Transverse colon (tissue), 4 donors: Measurements from ENCODE around the gene PI4KA. TPM values are rescaled to one million over a fixed set of nuclear protein-coding genes. Genes with fewer than 3 reads are reported as not detected.

Experiments
- DNase-seq: peaks from one replicate; pipeline ENCODE4 v3.0.0-alpha.2; 2019
- H3K27ac ChIP-seq, 4 donors: fragments of 200-600 bp; sonication (generic); 2 replicates each; pipeline ENCODE4 v1.5.1; 2016 to 2018; ENCODE audit warnings: inconsistent platforms in 4 of 4
- H3K27me3 ChIP-seq: fragments of 200-600 bp; sonication (generic); 2 replicates; pipeline ENCODE4 v1.5.1; 2017; ENCODE audit warnings: inconsistent platforms
- H3K36me3 ChIP-seq, 4 donors: fragments of 200-600 bp; sonication (generic); 2 replicates each; pipeline ENCODE4 v1.5.1; 2017 to 2019; ENCODE audit warnings: inconsistent platforms in 4 of 4
- H3K4me1 ChIP-seq, 4 donors: fragments of 200-600 bp; sonication (generic); 2 replicates each; pipeline ENCODE4 v1.5.1; 2017 to 2020; ENCODE audit warnings: inconsistent platforms in 4 of 4
- H3K4me3 ChIP-seq, 4 donors: fragments of 200-600 bp; sonication (generic); 1 replicate in 1 of 4; 2 replicates in 3 of 4; pipeline versions ENCODE4 v1.5.1 to v1.6.1; 2017 to 2019; ENCODE audit warnings: inconsistent platforms in 4 of 4
- H3K9me3 ChIP-seq, 2 donors: fragments of 200-600 bp; sonication (generic); 2 replicates each; pipeline ENCODE4 v1.5.1; 2017 to 2019; ENCODE audit warnings: inconsistent platforms in 2 of 2
- EP300 ChIP-seq: sonication (generic); formaldehyde crosslinking; IDR thresholded peaks from one replicate; pipeline ENCODE4 v1.6.1; 2017; ENCODE audit warnings: antibody characterized with exemption, low read depth
- POLR2A ChIP-seq: fragments of 450-650 bp; IDR thresholded peaks from one replicate; pipeline ENCODE4 v1.6.1; 2016; ENCODE audit warnings: antibody characterized with exemption, mild to moderate bottlenecking, moderate library complexity
- POLR2AphosphoS5 ChIP-seq, 3 donors: sonication (generic); formaldehyde crosslinking; IDR thresholded peaks; one replicate each; pipeline ENCODE4 v1.6.1; 2016; ENCODE audit warnings: antibody characterized with exemption in 3 of 3
- whole genome bisulfite sequencing, 2 donors: methylation state at CpG; one replicate each; pipeline ENCODE4 v1.1.5; 2018; ENCODE audit warnings: low coverage in 1 of 2; 5-methylcytosine and 5-hydroxymethylcytosine counted together
- in situ Hi-C, 4 donors: fragments of 200-750 bp; cut with MboI; loops; one replicate each; pipeline versions ENCODE4 v1.15.0 to v1.15.1; 2017; ENCODE audit warnings: low sequenced_read_pairs in 3 of 4, low pct_ligation_motif_present in 1 of 4, low pct_unique_long_range_greater_than_20kb in 1 of 4
- intact Hi-C: fragments of 100-400 bp; cut with DNase I; formaldehyde crosslinking; loops from one replicate; pipeline ENCODE4 v1.15.1; 2023; ENCODE audit warnings: low total_unique reads
- total RNA-seq, 4 donors: library from RNA; depleted of rRNA; stranded (reverse); fragments of >200 nt; gene quantifications; one replicate each; pipeline ENCODE4 v1.1.0, GENCODE V29; 2016
- TF ChIP-seq, protein P1 (sequence below), 5 experiments: fragments of 200-600 bp in 3 of 5; fragments of 450-650 bp in 2 of 5; sonication (generic) in 3 of 5; IDR thresholded peaks; 1 replicate in 2 of 5; 2 replicates in 3 of 5; pipeline ENCODE4 v1.5.1; 2016 to 2017; ENCODE audit warnings: antibody characterized with exemption in 5 of 5, inconsistent platforms in 3 of 5, mild to moderate bottlenecking in 2 of 5, moderate library complexity in 1 of 5

Gene PI4KA
- total RNA-seq, 4 donors from 2014 or later: 90.8 to 126 (median 109) TPM

DNA sequence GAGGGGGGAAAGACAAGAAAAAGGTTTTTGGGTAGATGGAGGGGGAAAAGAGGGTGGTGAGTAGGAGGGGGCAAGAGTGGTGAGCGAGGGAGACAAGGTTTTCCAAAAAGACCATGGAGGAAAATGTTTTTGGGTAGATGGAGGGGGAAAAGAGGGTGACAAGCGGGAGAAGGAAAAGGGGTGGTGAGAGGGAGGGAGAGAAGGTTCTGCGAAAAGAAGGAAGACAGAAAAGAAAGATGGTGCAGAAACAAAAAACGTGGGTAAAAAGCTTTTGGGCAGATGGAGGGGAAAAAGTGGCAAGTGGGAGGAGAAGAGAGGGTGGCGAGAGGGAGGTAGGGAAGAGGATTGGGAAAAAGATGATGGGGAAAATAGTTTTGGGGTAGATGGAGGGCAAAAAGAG is 200.6 kb downstream of the PI4KA start:
- WGBS, 2 donors: 49 to 72% methylated on average over 5 of the region's 5 CpGs
- DNase-seq: no peak
- H3K4me3 ChIP-seq: no peak overlapping the region
- H3K4me1 ChIP-seq: no peaks in the 10 kb centered on the region
- in situ Hi-C loops (no loop called here), intact Hi-C loops (no loop called here)
- H3K27me3 ChIP-seq: peaks cover 29% of the 10 kb centered on the region
- no peak for TF ChIP-seq POLR2AphosphoS5 (IDR thresholded peaks at IDR 0.05)
- TF ChIP-seq, protein P1, sequence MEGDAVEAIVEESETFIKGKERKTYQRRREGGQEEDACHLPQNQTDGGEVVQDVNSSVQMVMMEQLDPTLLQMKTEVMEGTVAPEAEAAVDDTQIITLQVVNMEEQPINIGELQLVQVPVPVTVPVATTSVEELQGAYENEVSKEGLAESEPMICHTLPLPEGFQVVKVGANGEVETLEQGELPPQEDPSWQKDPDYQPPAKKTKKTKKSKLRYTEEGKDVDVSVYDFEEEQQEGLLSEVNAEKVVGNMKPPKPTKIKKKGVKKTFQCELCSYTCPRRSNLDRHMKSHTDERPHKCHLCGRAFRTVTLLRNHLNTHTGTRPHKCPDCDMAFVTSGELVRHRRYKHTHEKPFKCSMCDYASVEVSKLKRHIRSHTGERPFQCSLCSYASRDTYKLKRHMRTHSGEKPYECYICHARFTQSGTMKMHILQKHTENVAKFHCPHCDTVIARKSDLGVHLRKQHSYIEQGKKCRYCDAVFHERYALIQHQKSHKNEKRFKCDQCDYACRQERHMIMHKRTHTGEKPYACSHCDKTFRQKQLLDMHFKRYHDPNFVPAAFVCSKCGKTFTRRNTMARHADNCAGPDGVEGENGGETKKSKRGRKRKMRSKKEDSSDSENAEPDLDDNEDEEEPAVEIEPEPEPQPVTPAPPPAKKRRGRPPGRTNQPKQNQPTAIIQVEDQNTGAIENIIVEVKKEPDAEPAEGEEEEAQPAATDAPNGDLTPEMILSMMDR (IDR thresholded peaks at IDR 0.05): no peak
- TF ChIP-seq POLR2A: no peak
- TF ChIP-seq EP300: no peak
- H3K36me3 ChIP-seq: no peaks in the 10 kb centered on the region
- no peak overlapping the region for H3K27ac ChIP-seq
- H3K9me3 ChIP-seq: no peaks in the 10 kb centered on the region

Other genes with a start within 250 kb of the PI4KA start
- gene SERPIND1, start 84.7 kb downstream of the PI4KA start, total RNA-seq: not detected
- gene SNAP29, start 196 bp upstream of the PI4KA start, total RNA-seq: 10 to 100 TPM in 3 of 4 donors, 1 to 10 TPM in 1; 8.0 to 25.5 (median 20.3) TPM
- gene CRKL, start 58.6 kb upstream of the PI4KA start, total RNA-seq: 10 to 100 TPM; 37.0 to 56.7 (median 48.6) TPM
- gene AIFM3, start 108.4 kb upstream of the PI4KA start, total RNA-seq: 100 to 1,000 TPM; 112 to 150 (median 126) TPM
- 10 to 100 TPM; 40.2 to 90.5 (median 59.3) TPM for gene LZTR1, start 123.5 kb upstream of the PI4KA start, total RNA-seq
- 10 to 100 TPM; 27.0 to 51.5 (median 32.7) TPM for gene THAP7, start 143.3 kb upstream of the PI4KA start, total RNA-seq
- 1 to 10 TPM in 1 of 4 donors, under 1 TPM in 2, not detected in 1; 0.40 to 1.7 (median 0.82) TPM for gene P2RX6, start 156.4 kb upstream of the PI4KA start, total RNA-seq
- gene SLC7A4, start 173.8 kb upstream of the PI4KA start, total RNA-seq: 1 to 10 TPM in 1 of 4 donors, under 1 TPM in 1, not detected in 2; 0.64 to 4.1 TPM
- gene LRRC74B, start 187.1 kb upstream of the PI4KA start, total RNA-seq: not detected